Activated naive CD8-positive, alpha-beta T cell treated with anti-CD3 and anti-CD28 coated beads, Interleukin-2, amount 10 ng/mL, durations not matched to agents 7 days and 5 days (primary cell): Measurements from ENCODE around the gene SSBP3. TPM values are rescaled to one million over a fixed set of nuclear protein-coding genes. Genes with fewer than 3 reads are reported as not detected.

Experiments
- ATAC-seq: fragments of 150-1000 bp; cut with Tn5 transposase; one replicate; pipeline ENCODE4 v1.10.0; 2021; ENCODE audit warnings: low read depth, moderate library complexity
- POLR2A ChIA-PET: fragments of 350-600 bp; sonication (Branson Sonifier 250); formaldehyde crosslinking; loops from one replicate; lab custom pipeline; 2021; ENCODE audit warnings: antibody characterized with exemption; lab: Charles Lee
- DNase-seq: peaks from one replicate; pipeline ENCODE4 v3.0.0; 2021
- H3K27ac Mint-ChIP-seq: one replicate; pipeline ENCODE4 v1.8.0; 2022; ENCODE audit warnings: mild to moderate bottlenecking, mixed read lengths
- H3K27me3 Mint-ChIP-seq: one replicate; pipeline ENCODE4 v1.8.0; 2022; ENCODE audit warnings: mild to moderate bottlenecking, moderate library complexity, mixed read lengths
- H3K36me3 Mint-ChIP-seq: one replicate; pipeline ENCODE4 v1.8.0; 2021; ENCODE audit warnings: mild to moderate bottlenecking, mixed read lengths
- H3K4me1 Mint-ChIP-seq: one replicate; pipeline ENCODE4 v1.8.0; 2021; ENCODE audit warnings: mixed read lengths
- H3K4me3 Mint-ChIP-seq: one replicate; pipeline ENCODE4 v1.8.0; 2022; ENCODE audit warnings: mild to moderate bottlenecking, moderate library complexity, mixed read lengths
- H3K9me3 Mint-ChIP-seq: one replicate; pipeline ENCODE4 v1.8.0; 2021; ENCODE audit warnings: mixed read lengths
- total RNA-seq, 2 experiments: library from RNA; stranded (reverse); gene quantifications; one replicate each; pipeline ENCODE4 v1.2.3, GENCODE V29; 2021

SSBP3 gene
- total RNA-seq, 2 experiments from 2014 or later: 109 to 126 TPM

DNA sequence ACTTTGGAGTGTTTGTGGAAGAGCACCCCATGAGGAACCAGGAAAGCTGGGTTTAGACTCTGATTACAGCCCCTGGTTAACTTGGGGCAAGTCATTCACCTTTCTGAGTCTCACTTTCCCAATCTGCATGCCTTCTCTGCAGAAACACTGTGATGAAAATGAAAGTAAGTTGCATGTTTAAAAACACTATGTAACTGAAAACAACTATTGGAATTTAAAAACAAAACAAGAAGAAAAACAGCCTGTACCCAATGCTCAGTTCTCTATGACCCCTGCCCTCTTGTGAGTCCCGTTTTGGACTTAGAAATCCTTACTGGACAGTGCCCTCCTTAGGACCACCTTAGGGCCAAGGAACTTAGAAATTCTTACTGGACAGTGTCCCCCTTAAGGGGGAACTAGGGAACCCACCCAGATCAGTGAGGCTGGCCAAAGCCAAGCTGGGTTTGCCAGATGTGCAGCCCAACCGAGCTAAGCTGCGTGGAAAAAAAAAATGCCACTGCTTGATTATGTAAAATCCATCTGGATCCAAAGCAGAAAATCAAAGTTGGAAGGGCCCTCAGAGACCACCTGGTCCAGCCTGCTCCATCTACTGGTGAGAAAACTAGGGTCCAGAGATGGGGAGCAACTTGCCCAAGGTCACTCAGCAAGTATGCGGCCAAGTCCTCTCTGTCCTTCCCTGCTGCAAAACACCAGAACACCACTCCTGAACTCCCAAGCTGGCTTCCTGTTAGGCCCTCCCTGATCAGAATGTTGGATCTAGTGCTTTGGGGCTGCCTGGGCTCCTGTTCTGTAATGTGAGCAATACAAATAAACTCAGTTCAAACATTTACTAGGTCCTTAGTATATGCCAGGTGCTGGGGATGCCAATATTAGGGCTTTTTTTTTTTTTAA, 128.5 kb downstream of the SSBP3 start:
- H3K4me1 Mint-ChIP-seq: peaks cover 54% of the 10 kb centered on the region
- DNase-seq (no peak), ATAC-seq (peak; percentile 10)
- H3K9me3 Mint-ChIP-seq: no peaks in the 10 kb centered on the region
- peaks cover 17% of the 10 kb centered on the region for H3K36me3 Mint-ChIP-seq
- POLR2A ChIA-PET: interaction anchor here (1.4 to 2.4 kb wide), 2 partner anchors 8 to 11 kb away, joined by 4 to 10 read pairs; no protein-coding TSS in a partner anchor
- no peaks in the 10 kb centered on the region for H3K27me3 Mint-ChIP-seq
- H3K4me3 Mint-ChIP-seq: peak overlapping the region; percentile 29
- peak overlapping the region; percentile 90 for H3K27ac Mint-ChIP-seq

DNA sequence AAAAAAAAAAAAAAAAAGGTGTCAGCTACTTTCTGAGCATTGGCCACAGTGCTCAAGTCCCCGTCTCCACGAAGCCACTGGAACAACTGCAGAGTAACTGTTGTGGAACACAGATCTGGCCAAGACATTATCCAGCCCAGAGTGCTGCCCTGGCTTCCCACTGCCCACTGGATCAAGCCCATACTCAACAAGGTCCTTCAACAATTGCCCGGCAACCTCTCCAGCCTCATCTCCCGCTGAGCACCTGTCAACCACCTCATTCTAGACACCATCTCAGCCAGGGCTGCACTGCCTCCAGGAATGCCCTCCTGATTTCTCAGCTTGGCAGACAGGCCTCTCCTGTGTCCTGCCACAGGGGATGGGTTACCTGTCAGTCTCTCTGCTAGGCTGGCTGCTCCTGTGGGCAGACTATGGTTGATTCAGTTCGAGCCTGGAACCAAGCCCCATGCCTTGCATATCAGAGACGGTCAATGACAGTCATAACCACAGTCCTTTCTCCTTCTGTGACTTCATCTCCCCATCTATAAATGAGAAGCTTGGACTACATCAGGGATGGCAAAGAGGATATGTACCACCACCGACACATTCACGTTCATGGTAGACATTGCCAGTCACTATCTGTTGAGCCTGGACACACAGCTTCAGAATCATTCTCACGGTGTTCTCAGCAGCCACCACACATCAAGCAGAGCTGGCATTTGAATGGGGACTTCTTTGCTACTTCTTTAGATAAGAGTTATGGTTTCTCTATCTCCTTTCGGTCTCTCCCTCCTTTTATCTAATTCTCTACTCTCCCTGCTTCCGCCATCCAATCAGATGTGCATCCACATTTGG, 129.4 kb downstream of the SSBP3 start:
- ATAC-seq (no peak), DNase-seq (no peak)
- Mint-ChIP-seq H3K36me3 (peaks cover 17% of the 10 kb centered on the region), H3K4me3 (peak overlapping the region; percentile 29), H3K9me3 (no peaks in the 10 kb centered on the region), H3K4me1 (peaks cover 47% of the 10 kb centered on the region), H3K27ac (peak overlapping the region; percentile 90), H3K27me3 (no peaks in the 10 kb centered on the region)
- POLR2A ChIA-PET: interaction anchor here (0.7 to 2.4 kb wide), 2 partner anchors 9 to 17 kb away, joined by 3 to 10 read pairs; no protein-coding TSS in a partner anchor

DNA sequence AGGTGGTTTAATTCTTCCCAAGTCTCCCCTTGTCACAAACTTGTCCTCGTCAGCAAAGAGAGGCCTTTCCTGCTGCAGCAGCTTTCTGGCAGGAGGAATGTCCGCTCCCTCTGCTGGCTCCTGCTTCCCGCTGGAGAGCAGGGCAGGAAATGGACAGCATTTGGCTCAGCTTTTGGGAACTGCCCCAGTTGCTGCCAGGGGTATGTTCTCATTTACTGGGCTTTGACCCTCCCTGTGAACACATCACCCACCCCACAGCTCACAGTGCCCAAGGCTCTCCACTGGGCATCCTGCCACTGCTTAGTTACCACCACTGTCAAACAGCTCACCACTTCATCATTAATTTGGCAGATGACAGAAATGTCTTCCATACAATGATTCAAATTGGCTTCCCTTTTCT, 130.8 kb downstream of the SSBP3 start:
- ATAC-seq (no peak), DNase-seq (no peak)
- H3K36me3 Mint-ChIP-seq: peaks cover 15% of the 10 kb centered on the region
- H3K4me1 Mint-ChIP-seq: peaks cover 44% of the 10 kb centered on the region
- H3K27me3 Mint-ChIP-seq: no peaks in the 10 kb centered on the region
- POLR2A ChIA-PET: interaction anchor here (2.4 to 2.6 kb wide), 2 partner anchors 10 kb away, joined by 10 to 11 read pairs; no protein-coding TSS in a partner anchor
- no peak overlapping the region for H3K4me3 Mint-ChIP-seq
- peak overlapping the region; percentile 75 for H3K27ac Mint-ChIP-seq
- H3K9me3 Mint-ChIP-seq: no peaks in the 10 kb centered on the region

DNA sequence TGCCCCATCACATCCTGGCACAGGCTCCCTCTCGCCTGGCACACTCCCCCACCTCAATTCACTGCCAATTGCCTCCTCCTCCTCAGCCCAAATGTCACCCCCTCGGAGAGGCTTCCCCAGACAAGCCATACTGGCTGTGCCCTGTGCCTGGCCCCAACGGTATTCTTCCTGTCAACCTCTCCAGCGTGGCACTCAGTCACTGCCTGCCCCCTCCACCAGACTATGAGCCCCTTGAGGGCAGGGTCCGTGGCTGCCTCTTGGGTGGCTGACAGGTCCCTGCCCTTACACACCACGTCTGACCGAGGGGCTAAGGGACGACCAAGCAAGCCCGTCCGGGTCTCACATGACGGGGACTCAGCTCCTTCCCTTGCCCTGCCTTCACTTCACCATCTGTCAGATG, 131.3 kb downstream of the SSBP3 start:
- no peak overlapping the region for H3K4me3 Mint-ChIP-seq
- no peaks in the 10 kb centered on the region for H3K27me3 Mint-ChIP-seq
- peaks cover 11% of the 10 kb centered on the region for H3K36me3 Mint-ChIP-seq
- peak overlapping the region; percentile 75 for H3K27ac Mint-ChIP-seq
- H3K9me3 Mint-ChIP-seq: no peaks in the 10 kb centered on the region
- ATAC-seq (no peak), DNase-seq (no peak)
- H3K4me1 Mint-ChIP-seq: peaks cover 43% of the 10 kb centered on the region
- POLR2A ChIA-PET: interaction anchor here (2.6 kb wide), 1 partner anchor 10 kb away, joined by 11 read pairs; no protein-coding TSS in a partner anchor

DNA sequence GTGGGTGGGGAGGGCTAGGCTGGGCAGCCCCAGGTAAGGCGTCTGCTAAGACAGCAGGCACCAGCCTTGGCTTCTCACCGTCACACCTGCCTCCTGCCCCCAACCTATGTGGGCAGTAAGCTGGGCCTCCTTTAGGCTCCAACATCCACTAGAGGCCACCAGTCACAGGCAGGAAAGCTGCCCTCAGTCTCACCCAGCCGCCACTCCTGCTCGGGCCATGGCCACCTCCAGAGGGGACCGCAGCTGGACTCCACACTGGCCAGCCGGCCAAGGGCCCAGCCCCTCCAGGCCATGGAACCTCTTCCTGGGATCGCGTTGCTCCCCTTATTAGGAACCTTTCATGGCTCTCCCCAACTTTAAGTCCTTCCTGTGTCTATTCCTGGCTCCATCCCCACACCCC, 131.7 kb downstream of the SSBP3 start:
- Mint-ChIP-seq H3K9me3 (no peaks in the 10 kb centered on the region), H3K36me3 (peaks cover 10% of the 10 kb centered on the region), H3K27me3 (no peaks in the 10 kb centered on the region), H3K4me3 (no peak overlapping the region), H3K4me1 (peaks cover 42% of the 10 kb centered on the region), H3K27ac (peak overlapping the region; percentile 75)
- POLR2A ChIA-PET: interaction anchor here (1.6 to 2.6 kb wide), 2 partner anchors 11 to 13 kb away, joined by 4 to 11 read pairs; no protein-coding TSS in a partner anchor
- ATAC-seq (no peak), DNase-seq (no peak)

DNA sequence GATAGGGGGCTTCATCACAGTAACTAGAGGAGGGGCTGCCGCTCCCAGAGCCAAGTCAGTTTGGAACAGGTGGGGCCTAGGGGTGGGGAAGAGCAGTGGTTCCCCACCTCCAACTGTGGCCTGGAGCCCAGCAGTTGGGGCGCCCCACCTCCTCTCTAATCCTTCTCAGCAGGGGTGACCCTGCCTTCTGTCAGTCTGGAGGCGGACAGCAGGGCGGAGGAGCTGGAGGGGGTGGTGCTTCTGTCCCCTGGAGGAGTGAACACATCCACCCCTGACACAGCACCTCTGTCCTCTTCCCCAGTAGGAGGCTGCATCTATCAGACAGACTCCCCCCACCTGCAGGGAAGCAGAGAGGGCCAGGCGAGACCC, 132.4 kb downstream of the SSBP3 start:
- POLR2A ChIA-PET: interaction anchor here (1.6 to 2.6 kb wide), 2 partner anchors 11 to 14 kb away, joined by 4 to 11 read pairs; no protein-coding TSS in a partner anchor
- ATAC-seq (no peak), DNase-seq (no peak)
- H3K4me3 Mint-ChIP-seq: no peak overlapping the region
- peaks cover 10% of the 10 kb centered on the region for H3K36me3 Mint-ChIP-seq
- no peaks in the 10 kb centered on the region for H3K27me3 Mint-ChIP-seq
- no peak overlapping the region for H3K27ac Mint-ChIP-seq
- H3K4me1 Mint-ChIP-seq: peaks cover 39% of the 10 kb centered on the region
- H3K9me3 Mint-ChIP-seq: no peaks in the 10 kb centered on the region

DNA sequence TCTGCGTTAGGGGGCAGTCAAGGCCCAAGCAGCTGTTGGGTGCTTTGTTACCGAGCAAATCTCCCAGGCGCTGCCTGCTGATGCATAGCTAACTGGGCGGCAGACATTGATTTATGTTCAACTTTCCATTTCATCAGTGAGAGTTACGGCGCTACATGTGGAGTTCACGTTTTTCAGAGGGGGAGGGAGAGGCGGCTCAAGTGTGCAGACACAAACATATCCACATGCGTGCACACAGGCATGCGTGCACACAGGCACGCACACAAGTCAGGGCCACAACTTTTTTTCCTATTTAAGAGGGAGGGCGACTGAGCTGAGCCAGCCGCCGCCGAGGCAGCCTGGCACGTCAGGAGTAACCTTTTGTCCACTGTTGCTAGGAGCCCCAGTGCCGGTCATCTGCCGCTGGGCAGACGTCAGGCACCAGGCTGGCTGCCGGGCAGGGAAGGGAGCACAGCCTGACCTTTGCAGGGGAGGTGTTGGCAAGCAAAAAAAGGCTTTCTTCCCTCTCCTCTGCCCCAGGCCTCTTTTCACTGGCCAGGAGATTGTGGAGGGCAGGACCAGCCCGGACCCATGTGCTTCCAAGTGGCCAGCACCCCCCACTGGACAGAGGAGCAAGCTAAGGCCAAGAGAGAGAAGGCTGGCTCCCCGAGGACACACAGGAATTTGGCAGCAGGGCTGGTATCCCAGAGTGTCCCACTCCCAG, 133.0 kb downstream of the SSBP3 start:
- DNase-seq (no peak), ATAC-seq (no peak)
- H3K36me3 Mint-ChIP-seq: peaks cover 10% of the 10 kb centered on the region
- H3K4me3 Mint-ChIP-seq: no peak overlapping the region
- H3K4me1 Mint-ChIP-seq: peaks cover 38% of the 10 kb centered on the region
- no peaks in the 10 kb centered on the region for H3K9me3 Mint-ChIP-seq
- H3K27me3 Mint-ChIP-seq: no peaks in the 10 kb centered on the region
- H3K27ac Mint-ChIP-seq: peak overlapping the region; percentile 10
- POLR2A ChIA-PET: interaction anchor here (1.6 to 2.6 kb wide), 2 partner anchors 12 to 14 kb away, joined by 4 to 11 read pairs; no protein-coding TSS in a partner anchor

DNA sequence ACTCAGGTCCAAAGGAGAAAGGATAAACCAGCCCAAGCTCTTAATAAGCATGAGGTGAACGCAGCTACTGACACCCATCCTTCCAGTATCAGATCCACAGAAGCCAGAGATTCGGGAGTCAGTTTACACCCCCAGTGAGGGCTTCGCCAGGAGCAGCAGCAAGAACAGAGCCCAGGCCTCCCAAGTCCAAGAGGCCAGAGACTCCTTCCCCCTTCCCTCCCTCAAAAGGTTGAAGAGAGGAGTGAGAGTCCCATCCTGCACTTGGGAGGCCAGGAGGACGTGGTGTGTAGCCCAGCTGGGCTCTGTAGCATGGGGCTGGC, 133.5 kb downstream of the SSBP3 start:
- H3K9me3 Mint-ChIP-seq: no peaks in the 10 kb centered on the region
- POLR2A ChIA-PET: interaction anchor here (0.7 to 2.6 kb wide), 3 partner anchors 12 to 131 kb away, joined by 3 to 11 read pairs (median 3); partner anchors contain the start of gene MRPL37
- peaks cover 10% of the 10 kb centered on the region for H3K36me3 Mint-ChIP-seq
- no peak overlapping the region for H3K4me3 Mint-ChIP-seq
- DNase-seq: no peak
- peak overlapping the region; percentile 42 for H3K27ac Mint-ChIP-seq
- peaks cover 33% of the 10 kb centered on the region for H3K4me1 Mint-ChIP-seq
- no peak for ATAC-seq
- H3K27me3 Mint-ChIP-seq: no peaks in the 10 kb centered on the region

DNA sequence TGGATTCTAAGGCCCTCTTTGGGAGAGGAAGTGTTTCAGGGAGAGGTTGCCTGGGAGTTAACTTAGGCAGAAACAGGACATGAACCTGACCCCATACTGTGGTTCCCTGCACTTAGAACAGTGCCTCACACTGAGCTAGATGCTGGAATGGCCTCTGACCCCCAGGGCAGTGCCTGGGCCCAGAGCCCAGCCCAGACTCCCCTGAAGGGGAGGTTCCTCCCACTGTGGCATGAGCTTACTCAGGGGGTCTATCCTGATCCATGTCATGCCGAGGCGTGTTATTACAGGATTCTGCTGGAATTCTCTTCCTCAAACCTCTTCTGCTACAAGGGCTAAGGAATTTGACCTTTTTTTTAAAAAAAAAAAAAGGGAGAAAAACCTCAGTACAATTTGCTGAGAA, 134.1 kb downstream of the SSBP3 start:
- Mint-ChIP-seq H3K36me3 (peaks cover 11% of the 10 kb centered on the region), H3K4me1 (peaks cover 32% of the 10 kb centered on the region), H3K27me3 (no peaks in the 10 kb centered on the region), H3K9me3 (no peaks in the 10 kb centered on the region), H3K4me3 (no peak overlapping the region), H3K27ac (no peak overlapping the region)
- no peak for DNase-seq
- no peak for ATAC-seq
- POLR2A ChIA-PET: interaction anchor here (0.7 to 0.8 kb wide), 2 partner anchors 72 to 132 kb away, joined by 3 read pairs; partner anchors contain the start of gene MRPL37

DNA sequence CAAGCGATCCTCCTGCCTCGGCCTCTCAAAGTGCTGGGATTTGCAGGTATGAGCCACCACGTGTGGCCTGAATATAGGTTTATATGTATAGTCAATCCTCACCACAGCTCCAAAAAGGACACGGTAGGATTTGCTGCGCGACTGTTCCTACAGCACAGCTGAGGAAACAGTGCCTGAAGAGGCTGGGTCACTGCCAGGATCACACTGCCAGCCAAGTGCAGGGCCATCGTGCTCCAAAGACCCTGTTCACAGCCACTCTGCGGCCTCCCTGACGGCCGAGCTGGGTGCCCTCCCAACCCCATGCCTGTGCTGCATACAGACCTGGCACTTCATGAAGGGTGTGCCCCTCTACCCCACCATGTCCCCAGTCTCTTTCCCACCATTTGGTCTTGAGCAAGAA, 134.9 kb downstream of the SSBP3 start:
- H3K4me3 Mint-ChIP-seq: no peak overlapping the region
- POLR2A ChIA-PET: no interaction called here
- ATAC-seq (no peak), DNase-seq (no peak)
- no peaks in the 10 kb centered on the region for H3K27me3 Mint-ChIP-seq
- peaks cover 27% of the 10 kb centered on the region for H3K4me1 Mint-ChIP-seq
- no peaks in the 10 kb centered on the region for H3K9me3 Mint-ChIP-seq
- peaks cover 7% of the 10 kb centered on the region for H3K36me3 Mint-ChIP-seq
- H3K27ac Mint-ChIP-seq: no peak overlapping the region

DNA sequence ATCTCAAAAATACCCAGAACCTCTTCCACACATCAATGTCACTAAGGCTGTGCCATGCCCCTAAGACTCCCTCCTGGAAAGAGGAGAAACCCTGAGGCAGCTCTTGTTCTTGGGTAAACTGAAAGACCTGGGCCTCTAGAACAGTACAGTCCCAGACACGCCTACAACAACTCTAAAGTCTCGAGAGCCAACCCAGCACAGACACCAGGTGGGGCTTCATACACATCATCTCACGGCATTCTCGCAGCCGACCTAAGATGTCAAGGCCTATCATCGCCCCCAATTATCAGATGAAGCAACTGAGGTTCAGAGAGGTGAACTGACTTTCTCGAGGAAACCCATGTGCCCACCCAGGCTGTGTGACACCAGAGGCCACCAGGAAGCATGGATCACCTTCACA, 135.7 kb downstream of the SSBP3 start:
- POLR2A ChIA-PET: interaction anchor here (0.7 kb wide), 1 partner anchor 136 kb away, joined by 3 read pairs; the partner anchor contains the start of gene SSBP3
- Mint-ChIP-seq H3K4me1 (peaks cover 24% of the 10 kb centered on the region), H3K27ac (no peak overlapping the region), H3K27me3 (no peaks in the 10 kb centered on the region), H3K36me3 (peaks cover 7% of the 10 kb centered on the region), H3K4me3 (no peak overlapping the region), H3K9me3 (no peaks in the 10 kb centered on the region)
- ATAC-seq: no peak
- DNase-seq: no peak

DNA sequence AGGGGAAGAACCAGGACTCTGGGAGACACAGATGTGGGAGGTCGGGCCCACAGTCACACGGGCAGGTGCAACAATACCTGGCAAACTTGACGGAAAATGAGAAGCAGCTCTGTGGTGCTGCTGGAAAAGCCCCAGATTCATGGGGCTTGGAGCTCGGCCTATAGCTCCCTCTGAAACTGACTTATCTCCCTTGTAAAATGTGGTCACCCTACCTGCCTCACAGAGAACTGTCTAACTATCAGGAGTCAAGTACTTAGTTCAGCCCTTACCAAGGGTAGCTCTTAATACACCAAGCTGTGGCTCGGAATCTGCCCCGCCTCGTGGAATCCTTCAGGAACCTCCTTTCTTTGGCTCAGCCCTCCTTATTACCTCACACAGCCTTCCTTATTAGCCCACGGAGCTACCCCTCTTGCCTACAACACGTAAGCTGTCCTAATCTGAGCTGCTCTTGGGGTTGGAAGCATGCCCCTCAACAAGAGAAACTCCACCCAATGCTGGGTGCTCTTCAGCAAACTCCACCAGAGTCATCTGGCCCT, 137.4 kb downstream of the SSBP3 start:
- DNase-seq (no peak), ATAC-seq (no peak)
- Mint-ChIP-seq H3K4me1 (peaks cover 19% of the 10 kb centered on the region), H3K27me3 (no peaks in the 10 kb centered on the region), H3K9me3 (no peaks in the 10 kb centered on the region), H3K27ac (no peak overlapping the region), H3K4me3 (no peak overlapping the region), H3K36me3 (peaks cover 7% of the 10 kb centered on the region)
- POLR2A ChIA-PET: interaction anchor here (1.2 to 1.3 kb wide), 2 partner anchors 15 to 17 kb away, joined by 3 to 6 read pairs; no protein-coding TSS in a partner anchor
